Stimulated activated CD4-positive, alpha-beta T cell treated with anti-CD3 and anti-CD28 coated beads, Interleukin-1b, Interleukin-23, amount 100 ng/mL, for 4 hours (primary cell): Measurements from ENCODE around the gene TRMT11.
"Not testable (repeated sequence)": the region's sequence is repeated elsewhere in the genome, so short reads cannot be mapped to it uniquely, and the experiment has no call there.

Source experiments
- DNase-seq, 2 donors: peaks; one replicate each; pipeline ENCODE4 v3.0.0-alpha.2; 2020; ENCODE audit warnings: low read depth in 2 of 2

The TRMT11 gene

GRCh38 chr6:125986301-125987025 lies at the start of gene TRMT11:
TSS of gene TRMT11 (plus strand) at chr6:125986540. CDS start at chr6:125986551, 11 bp downstream.
- peak; percentile 69 to 73 for DNase-seq

- DNase-seq = no peak
Measured at GRCh38 chr6:125939026-125939425, 47.3 kb upstream of the TRMT11 start.

- no peak for DNase-seq
Measured at GRCh38 chr6:125939791-125940190, 46.5 kb upstream of the TRMT11 start.

- DNase-seq = no peak
Measured at GRCh38 chr6:125940247-125941041, 45.9 kb upstream of the TRMT11 start.

- DNase-seq = no peak
Measured at GRCh38 chr6:125942672-125943527, 43.4 kb upstream of the TRMT11 start.

GRCh38 chr6:125943528-125944433 lies 42.6 kb upstream of the TRMT11 start:
- DNase-seq = no peak

- DNase-seq = no peak
Measured at GRCh38 chr6:125944434-125944816, 41.9 kb upstream of the TRMT11 start.

GRCh38 chr6:125944896-125945295 lies 41.4 kb upstream of the TRMT11 start:
- no peak for DNase-seq

GRCh38 chr6:125945378-125946141 lies 40.8 kb upstream of the TRMT11 start:
- DNase-seq = no peak

- DNase-seq = no peak
Measured at GRCh38 chr6:125947615-125948014, 38.7 kb upstream of the TRMT11 start.

- no peak for DNase-seq
Measured at GRCh38 chr6:125948455-125948854, 37.9 kb upstream of the TRMT11 start.

- no peak for DNase-seq
Measured at GRCh38 chr6:125949069-125949468, 37.3 kb upstream of the TRMT11 start.

- no peak for DNase-seq
Measured at GRCh38 chr6:125950293-125950692, 36.0 kb upstream of the TRMT11 start.

GRCh38 chr6:125950716-125951115 lies 35.6 kb upstream of the TRMT11 start:
- DNase-seq = not testable (repeated sequence)

- DNase-seq = no peak
Measured at GRCh38 chr6:125951323-125951722, 35.0 kb upstream of the TRMT11 start.

GRCh38 chr6:125952764-125953501 lies 33.4 kb upstream of the TRMT11 start:
- DNase-seq = no peak

GRCh38 chr6:125953502-125953875 lies 32.9 kb upstream of the TRMT11 start:
- no peak for DNase-seq

GRCh38 chr6:125954735-125955339 lies 31.5 kb upstream of the TRMT11 start:
- no peak for DNase-seq

GRCh38 chr6:125955973-125956372 lies 30.4 kb upstream of the TRMT11 start:
- no peak for DNase-seq
